Stimulated activated CD8-positive, alpha-beta memory T cell treated with anti-CD3 and anti-CD28 coated beads, Interleukin-15, amount 100 ng/mL, for 48 hours (primary cell): ENCODE results near the gene ODAD3.
"Not testable (repeated sequence)": the region's sequence is repeated elsewhere in the genome, so short reads cannot be mapped to it uniquely, and the experiment has no call there.

Source experiments
- DNase-seq, 2 donors: peaks; one replicate each; pipeline ENCODE4 v3.0.0-alpha.2; 2020; ENCODE audit warnings: low read depth in 2 of 2

ODAD3 gene

GRCh38 chr19:11405846-11406643 lies 28.9 kb downstream of the ODAD3 start:
- DNase-seq = no peak

- no peak for DNase-seq
Observed at GRCh38 chr19:11404588-11405222, 30.2 kb downstream of the ODAD3 start.

- DNase-seq = no peak
Observed at GRCh38 chr19:11401808-11402543, 32.9 kb downstream of the ODAD3 start.

- no peak for DNase-seq
Observed at GRCh38 chr19:11400798-11401197, 34.1 kb downstream of the ODAD3 start.

GRCh38 chr19:11399667-11400066 lies 35.3 kb downstream of the ODAD3 start:
- no peak for DNase-seq

GRCh38 chr19:11397089-11397610 lies 37.8 kb downstream of the ODAD3 start:
- no peak for DNase-seq

GRCh38 chr19:11390933-11391680 lies 43.8 kb downstream of the ODAD3 start:
- DNase-seq = no peak

GRCh38 chr19:11390359-11390758 lies 44.6 kb downstream of the ODAD3 start:
- no peak for DNase-seq

- DNase-seq = no peak
Observed at GRCh38 chr19:11387162-11388034, 47.5 kb downstream of the ODAD3 start.

GRCh38 chr19:11384778-11385129 lies 50.2 kb downstream of the ODAD3 start:
- DNase-seq = no peak

- DNase-seq = no peak
Observed at GRCh38 chr19:11383706-11384048, 51.2 kb downstream of the ODAD3 start.

GRCh38 chr19:11382898-11383705 lies 51.8 kb downstream of the ODAD3 start:
- peak; percentile 23 to 47 for DNase-seq

GRCh38 chr19:11380653-11381537 lies 54.0 kb downstream of the ODAD3 start:
- DNase-seq = peak; percentile 93 to 95

GRCh38 chr19:11379857-11380350 lies 55.0 kb downstream of the ODAD3 start:
- DNase-seq = no peak

GRCh38 chr19:11379269-11379845 lies 55.6 kb downstream of the ODAD3 start:
- DNase-seq = not testable (repeated sequence)

- no peak for DNase-seq
Observed at GRCh38 chr19:11378319-11379189, 56.4 kb downstream of the ODAD3 start.

- DNase-seq = no peak
Observed at GRCh38 chr19:11377756-11378155, 57.2 kb downstream of the ODAD3 start.
